Activated CD4-positive, alpha-beta T cell treated with anti-CD3 and anti-CD28 coated beads for 4 hours (primary cell): ENCODE results near the gene PRELP.
A peak's percentile ranks its signal among the peaks of the same experiment; 100 is the strongest.

Experiments used
- DNase-seq, 2 donors: peaks; one replicate each; pipeline ENCODE4 v3.0.0-alpha.2; 2020

The PRELP gene

GRCh38 chr1:203479646-203480045, 4.0 kb downstream of the PRELP start:
- no peak for DNase-seq

GRCh38 chr1:203480084-203480483, 4.5 kb downstream of the PRELP start:
- no peak for DNase-seq

DNA sequence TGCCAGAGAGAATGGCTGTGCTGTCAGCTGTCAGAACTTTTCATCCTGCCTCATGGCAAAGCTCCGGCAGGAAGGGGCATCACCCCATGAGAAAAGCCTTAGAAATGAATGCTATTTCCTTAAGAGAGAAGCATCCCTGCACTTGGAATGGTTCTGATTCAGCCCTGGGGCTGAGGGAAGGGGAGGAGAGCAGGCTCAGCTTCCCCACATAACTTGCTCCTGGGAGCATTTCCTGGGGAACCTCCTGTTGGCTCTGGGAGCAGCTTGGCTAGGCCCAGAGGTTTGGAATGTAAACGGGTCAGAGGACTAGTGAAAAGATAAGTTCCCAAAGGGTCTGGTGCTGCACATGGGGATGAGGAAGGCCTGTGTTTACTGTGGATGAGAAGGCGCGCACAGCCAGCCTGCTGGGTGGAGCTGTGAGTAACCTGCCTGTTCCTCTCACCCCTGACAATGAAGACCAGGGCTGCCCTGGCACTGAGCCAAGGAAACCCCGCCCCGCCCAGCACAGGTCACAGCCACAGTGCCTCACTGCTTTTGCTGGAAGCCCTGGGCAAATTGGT, 5.0 kb downstream of the PRELP start:
- peak; percentile 25 to 40 for DNase-seq

DNA sequence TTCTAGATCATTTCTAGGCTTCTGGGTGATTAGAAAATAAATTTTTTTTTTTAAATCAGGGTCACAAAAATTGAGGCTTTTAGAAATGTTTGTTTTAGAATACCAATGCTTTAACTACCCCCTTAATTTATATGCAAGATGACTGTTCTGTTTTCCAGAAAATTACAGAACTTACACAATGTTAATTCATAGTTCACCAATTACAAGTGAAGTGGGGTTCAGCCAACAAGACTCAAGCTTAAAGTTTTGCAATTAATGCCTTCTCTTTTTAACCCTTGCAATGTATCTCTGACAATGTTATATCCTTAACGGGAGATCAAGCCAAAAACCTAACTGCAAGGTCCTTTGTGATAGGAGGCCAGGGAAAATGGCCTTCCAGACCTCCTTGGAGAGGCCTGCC, 5.6 kb downstream of the PRELP start:
- DNase-seq = no peak

- DNase-seq = no peak
These were observed 11.2 kb downstream of the PRELP start for GRCh38 chr1:203486618-203487370.

- DNase-seq = no peak
These were observed 12.9 kb downstream of the PRELP start for GRCh38 chr1:203488539-203488938.

DNA sequence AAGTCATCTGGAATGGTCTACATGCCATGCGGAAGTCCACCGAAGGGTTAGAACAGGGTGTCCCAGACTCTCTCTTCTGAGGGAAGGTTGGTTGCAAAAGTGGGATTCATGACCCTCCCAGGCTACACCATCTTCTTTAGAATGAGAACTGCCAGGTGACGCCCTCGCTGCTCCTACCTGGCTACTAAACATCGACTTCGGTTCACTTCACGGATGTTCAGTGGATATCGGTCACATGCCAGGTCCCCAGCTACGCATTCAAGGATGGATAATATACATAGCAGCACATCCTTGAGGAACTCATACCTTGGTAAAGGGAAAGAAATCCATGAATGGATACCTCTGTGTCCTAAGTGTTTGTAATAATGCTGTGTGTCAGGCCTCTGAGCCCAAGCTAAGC, 15.0 kb downstream of the PRELP start:
- no peak for DNase-seq

DNA sequence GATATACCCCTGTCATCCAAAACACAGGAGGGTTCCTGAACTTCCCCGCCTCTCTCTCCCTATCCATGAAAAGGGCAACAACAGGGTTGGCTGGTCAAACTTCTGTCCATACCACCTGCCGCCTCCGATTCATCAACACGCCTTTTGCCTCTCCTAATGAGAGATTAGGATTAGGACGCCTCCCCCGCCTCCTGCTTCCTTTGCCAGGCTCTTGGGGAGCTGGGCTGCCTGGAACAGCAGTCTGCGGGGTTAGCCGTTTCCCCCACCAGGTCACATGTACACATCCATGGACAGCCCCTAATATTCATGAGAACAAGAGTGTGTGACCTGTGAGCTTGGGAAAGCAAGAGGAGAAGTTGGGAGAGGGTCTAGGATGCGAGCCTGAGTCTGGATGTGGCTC, 16.1 kb downstream of the PRELP start:
- no peak for DNase-seq

DNA sequence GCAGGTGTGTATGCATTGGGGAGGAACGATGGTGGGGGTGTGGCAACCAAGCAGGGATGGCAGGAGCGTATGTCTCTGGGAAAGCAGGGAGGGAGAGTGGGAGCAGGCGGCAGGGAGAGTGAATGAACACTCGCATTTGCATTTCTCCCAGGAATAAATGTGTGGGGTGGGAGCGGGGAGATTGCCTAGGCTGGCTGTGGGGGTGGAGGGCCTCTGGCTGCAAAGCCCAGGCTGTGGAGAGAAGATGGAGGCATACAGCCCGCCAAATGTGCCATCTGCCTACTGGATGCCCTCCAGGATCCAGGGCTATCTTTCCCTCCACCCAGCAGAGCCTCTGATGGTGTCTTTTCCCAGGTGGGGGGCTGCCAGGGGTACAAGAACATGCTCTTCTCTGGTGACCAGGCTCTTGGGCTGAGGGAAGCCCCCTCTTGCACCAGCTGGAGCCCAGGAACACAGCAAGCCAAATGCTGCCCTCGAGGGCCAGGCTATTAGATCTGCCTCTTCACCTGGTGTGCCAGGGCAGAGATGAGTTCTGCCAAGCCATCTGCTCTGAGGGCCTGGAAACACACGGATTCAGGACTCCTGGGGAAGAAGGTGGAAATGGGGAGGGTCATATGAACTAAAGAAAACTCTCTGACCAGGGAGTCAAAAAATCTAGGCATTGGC, 16.6 kb downstream of the PRELP start:
- DNase-seq = no peak

DNA sequence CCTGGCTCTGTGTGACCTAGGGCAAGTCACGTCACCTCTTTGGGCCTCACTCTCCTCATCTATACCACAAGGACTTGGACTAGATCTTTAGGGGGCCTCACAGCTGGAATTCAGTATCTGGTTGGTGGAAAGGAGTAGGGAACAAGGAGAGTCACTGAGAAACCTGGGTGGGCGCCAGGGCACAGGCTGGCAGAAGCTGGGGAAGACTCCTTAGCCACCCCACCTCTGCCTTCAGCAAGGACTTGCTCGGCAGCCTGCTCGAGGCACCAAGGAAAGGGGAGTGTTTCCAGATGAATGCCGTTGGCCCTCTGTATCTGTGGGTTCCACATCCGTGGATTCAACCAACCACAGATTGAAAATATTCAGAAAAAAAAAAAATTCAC, 17.1 kb downstream of the PRELP start:
- no peak for DNase-seq

GRCh38 chr1:203493901-203494300, 18.3 kb downstream of the PRELP start, which contains the start of gene OPTC:
Gene OPTC (plus strand): TSS chr1:203494153. CDS start chr1:203496006, 1,853 bp downstream.
- no peak for DNase-seq

- DNase-seq = no peak
These were observed 20.2 kb downstream of the PRELP start for GRCh38 chr1:203495845-203496244.

GRCh38 chr1:203497269-203497777, 21.7 kb downstream of the PRELP start:
- DNase-seq = no peak

DNA sequence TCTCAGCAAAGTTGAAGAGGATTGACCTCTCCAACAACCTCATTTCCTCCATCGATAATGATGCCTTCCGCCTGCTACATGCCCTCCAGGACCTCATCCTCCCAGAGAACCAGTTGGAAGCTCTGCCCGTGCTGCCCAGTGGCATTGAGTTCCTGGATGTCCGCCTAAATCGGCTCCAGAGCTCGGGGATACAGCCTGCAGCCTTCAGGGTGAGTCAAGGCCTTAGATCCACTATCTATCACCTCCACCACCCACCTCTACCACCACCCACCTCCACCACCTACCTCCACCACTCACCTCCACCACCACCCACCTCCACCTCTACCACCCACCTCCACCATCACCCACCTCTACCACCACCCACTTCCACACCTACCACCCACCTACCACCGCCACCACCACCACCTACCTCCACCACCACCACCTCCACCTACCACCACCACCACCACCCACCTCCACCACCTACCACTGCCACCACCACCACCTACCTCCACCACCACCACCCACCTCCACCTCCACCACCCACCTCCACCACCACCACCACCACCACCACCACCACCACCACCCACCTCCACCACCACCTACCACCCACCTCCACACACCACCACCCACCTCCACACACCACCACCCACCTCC, 24.2 kb downstream of the PRELP start:
- no peak for DNase-seq

- no peak for DNase-seq
These were observed 24.7 kb downstream of the PRELP start for GRCh38 chr1:203500279-203500678.

GRCh38 chr1:203503836-203504235, 28.2 kb downstream of the PRELP start:
- DNase-seq = no peak

- DNase-seq = peak; percentile 77 to 84
These were observed 29.0 kb downstream of the PRELP start for GRCh38 chr1:203504400-203505250.

DNA sequence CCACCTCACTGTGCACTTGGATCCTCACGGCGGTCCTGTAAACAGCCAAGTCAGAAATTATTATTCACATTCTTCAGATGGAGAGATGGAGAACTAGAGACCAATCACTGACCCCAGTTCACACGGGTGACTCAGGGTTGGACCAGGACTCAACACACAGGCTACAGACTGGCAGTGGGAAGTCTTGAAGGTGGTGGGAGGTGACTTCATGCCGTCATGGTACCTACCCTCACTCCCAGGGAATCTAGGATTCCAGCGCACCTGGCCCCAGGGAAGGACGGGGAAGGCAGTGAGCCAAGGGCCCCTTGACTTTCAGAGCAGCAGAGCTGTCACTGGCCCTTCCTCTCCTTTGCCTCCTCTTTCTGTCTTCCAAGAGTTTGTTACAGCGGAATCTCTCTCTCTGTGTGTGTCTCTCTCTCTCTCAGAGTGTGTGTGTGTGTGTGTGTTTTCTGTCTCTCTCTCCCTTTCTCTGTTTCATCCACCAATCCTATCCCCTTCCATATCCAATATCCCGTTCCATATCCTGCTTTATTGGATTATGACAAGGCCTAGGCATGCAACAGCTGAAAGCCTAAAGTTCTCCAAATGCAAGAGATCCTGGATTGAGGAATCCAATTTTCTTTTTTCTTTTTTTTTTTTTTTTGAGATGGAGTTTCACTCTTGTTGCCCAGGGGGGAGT, 30.1 kb downstream of the PRELP start:
- no peak for DNase-seq

- DNase-seq = no peak
These were observed 31.4 kb downstream of the PRELP start for GRCh38 chr1:203506858-203507626.

- no peak for DNase-seq
These were observed 32.2 kb downstream of the PRELP start for GRCh38 chr1:203507759-203508158.

DNA sequence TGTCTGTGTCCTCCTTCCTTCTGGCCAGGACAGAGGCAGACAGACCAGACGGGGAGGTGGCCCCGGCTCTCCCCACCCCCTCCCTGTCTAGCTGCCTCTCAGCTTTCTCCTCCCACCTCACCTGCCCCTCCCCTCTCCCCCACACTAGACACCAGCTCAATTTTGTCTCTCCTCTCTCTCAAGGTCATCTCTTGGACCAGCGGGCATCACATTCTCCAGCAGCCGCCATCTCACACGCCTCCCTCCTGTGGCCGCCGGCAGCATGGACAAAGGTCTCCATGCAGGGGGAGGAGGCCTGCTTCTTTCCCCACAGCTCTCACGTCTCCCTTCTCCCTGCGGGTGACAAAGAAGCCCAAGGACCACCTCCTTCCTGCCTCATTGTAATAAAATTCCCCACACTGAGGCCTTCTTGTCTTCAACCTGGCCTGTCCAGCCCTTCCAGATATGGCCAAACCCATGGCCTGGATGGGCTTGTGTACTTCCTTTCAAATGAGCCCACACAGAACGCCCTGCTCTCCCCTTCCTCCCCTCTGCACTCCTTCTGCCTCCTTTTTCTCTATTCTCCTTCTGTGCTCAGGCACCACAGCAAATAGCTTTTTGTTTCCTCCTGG, 33.0 kb downstream of the PRELP start:
- no peak for DNase-seq
